HG02981 (cell line): ENCODE results near the gene FABP7.
A peak's percentile ranks its signal among the peaks of the same experiment; 100 is the strongest.
"Not testable (repeated sequence)": the region's sequence is repeated elsewhere in the genome, so short reads cannot be mapped to it uniquely, and the experiment has no call there.

Source experiments
- ATAC-seq: cut with Tn5 transposase; IDR thresholded peaks from one replicate; pipeline ENCODE4 v1.9.1; 2021; ENCODE audit warnings: mild to moderate bottlenecking, moderate library complexity; ENCODE audit not compliant: unreplicated experiment

The FABP7 gene

GRCh38 chr6:122779667-122780066 is at the start of gene FABP7:
TSS of gene FABP7 (plus strand) at chr6:122779716. CDS start at chr6:122779795, 79 bp downstream.
- no peak for ATAC-seq

GRCh38 chr6:122730334-122730733 is 49.2 kb upstream of the FABP7 start:
- no peak for ATAC-seq

- no peak for ATAC-seq
Measured at GRCh38 chr6:122730775-122731386, 48.6 kb upstream of the FABP7 start.

GRCh38 chr6:122733259-122733658 is 46.3 kb upstream of the FABP7 start:
- ATAC-seq: no peak

GRCh38 chr6:122734529-122735395 is 44.8 kb upstream of the FABP7 start:
- no peak for ATAC-seq

GRCh38 chr6:122735582-122735981 is 43.9 kb upstream of the FABP7 start:
- no peak for ATAC-seq

GRCh38 chr6:122736163-122736562 is 43.4 kb upstream of the FABP7 start:
- no peak for ATAC-seq

- ATAC-seq: no peak
Measured at GRCh38 chr6:122736616-122737015, 42.9 kb upstream of the FABP7 start.

- no peak for ATAC-seq
Measured at GRCh38 chr6:122740091-122740490, 39.4 kb upstream of the FABP7 start.

- no peak for ATAC-seq
Measured at GRCh38 chr6:122740936-122741335, 38.6 kb upstream of the FABP7 start.

GRCh38 chr6:122744247-122744646 is 35.3 kb upstream of the FABP7 start:
- ATAC-seq: not testable (repeated sequence)

GRCh38 chr6:122744856-122745255 is 34.7 kb upstream of the FABP7 start:
- not testable (repeated sequence) for ATAC-seq

- no peak for ATAC-seq
Measured at GRCh38 chr6:122746688-122747087, 32.8 kb upstream of the FABP7 start.

- no peak for ATAC-seq
Measured at GRCh38 chr6:122747573-122747972, 31.9 kb upstream of the FABP7 start.

GRCh38 chr6:122748945-122749344 is 30.6 kb upstream of the FABP7 start:
- not testable (repeated sequence) for ATAC-seq

- no peak for ATAC-seq
Measured at GRCh38 chr6:122749451-122750050, 30.0 kb upstream of the FABP7 start.

GRCh38 chr6:122751326-122751725 is 28.2 kb upstream of the FABP7 start:
- ATAC-seq: peak; percentile 85

- ATAC-seq: no peak
Measured at GRCh38 chr6:122752459-122752858, 27.1 kb upstream of the FABP7 start.

GRCh38 chr6:122753000-122753687 is 26.4 kb upstream of the FABP7 start:
- ATAC-seq: no peak

- ATAC-seq: no peak
Measured at GRCh38 chr6:122753688-122754056, 25.8 kb upstream of the FABP7 start.

- no peak for ATAC-seq
Measured at GRCh38 chr6:122754191-122754731, 25.3 kb upstream of the FABP7 start.
